Neural cell (in vitro differentiated cells): ENCODE results near the gene NAMPT. TPM values are rescaled to one million over a fixed set of nuclear protein-coding genes. Genes with fewer than 3 reads are reported as not detected.

Experiments
- H2AFZ ChIP-seq: fragments of 200-600, 300-800 bp; sonication (generic), shearing (Covaris generic); 2 replicates; pipeline ENCODE4 v1.6.0; 2014; ENCODE audit warnings: low read depth, mild to moderate bottlenecking, antibody characterized with exemption, low read length, moderate library complexity
- H3F3A ChIP-seq: fragments of 200-600 bp; shearing (Covaris generic); 2 replicates; pipeline ENCODE4 v1.6.1; 2016; ENCODE audit warnings: mild to moderate bottlenecking, moderate library complexity, mixed read lengths, antibody characterized with exemption, low read length; ENCODE audit not compliant: insufficient read depth, poor library complexity, severe bottlenecking
- H3K27ac ChIP-seq: fragments of 200-600, 300-800 bp; sonication (generic), shearing (Covaris generic); 2 replicates; pipeline ENCODE4 v1.5.1; 2014; ENCODE audit warnings: mild to moderate bottlenecking, low read length, moderate library complexity
- H3K27me3 ChIP-seq: fragments of 300-800, 200-600 bp; sonication (generic), shearing (Covaris generic); 2 replicates; pipeline ENCODE4 v1.6.0; 2014; ENCODE audit warnings: mild to moderate bottlenecking, low read depth, low read length, moderate library complexity; ENCODE audit not compliant: insufficient read depth
- H3K36me3 ChIP-seq: fragments of 300-800, 200-600 bp; sonication (generic), shearing (Covaris generic); 2 replicates; pipeline ENCODE4 v1.5.1; 2014; ENCODE audit warnings: mild to moderate bottlenecking, antibody characterized with exemption, low read length, moderate library complexity; ENCODE audit not compliant: insufficient read depth
- H3K4me2 ChIP-seq: fragments of 300-800, 200-600 bp; sonication (generic), shearing (Covaris generic); 2 replicates; pipeline ENCODE4 v1.6.0; 2014; ENCODE audit warnings: mild to moderate bottlenecking, low read length
- H3K4me3 ChIP-seq: fragments of 300-800, 200-600 bp; sonication (generic), shearing (Covaris generic); 2 replicates; pipeline ENCODE4 v1.5.1; 2014; ENCODE audit warnings: mild to moderate bottlenecking, low read length, moderate library complexity
- H3K79me2 ChIP-seq: fragments of 200-600 bp; shearing (Covaris generic); replicated peaks from 2 replicates; pipeline ENCODE4 v1.6.0; 2014; ENCODE audit warnings: mild to moderate bottlenecking, low read length, moderate library complexity; ENCODE audit not compliant: insufficient read depth
- H3K9ac ChIP-seq: fragments of 300-800, 200-600 bp; sonication (generic), shearing (Covaris generic); 2 replicates; pipeline ENCODE4 v1.6.1; 2016; ENCODE audit warnings: mild to moderate bottlenecking, low read length, mixed read lengths
- H3K9me2 ChIP-seq: fragments of 200-600 bp; shearing (Covaris generic); 2 replicates; pipeline ENCODE4 v1.6.1; 2016; ENCODE audit warnings: mild to moderate bottlenecking, low read length, mixed read lengths; ENCODE audit not compliant: insufficient read depth
- H3K9me3 ChIP-seq: fragments of 200-600, 300-800 bp; sonication (generic), shearing (Covaris generic); 2 replicates; pipeline ENCODE4 v1.6.1; 2016; ENCODE audit warnings: mild to moderate bottlenecking, mixed run types, low read length, moderate library complexity, mixed read lengths
- H4K20me1 ChIP-seq: fragments of 200-600 bp; shearing (Covaris generic); 2 replicates; pipeline ENCODE4 v1.6.1; 2016; ENCODE audit warnings: mild to moderate bottlenecking, mixed run types; ENCODE audit not compliant: insufficient read depth
- EP300 ChIP-seq: fragments of 450-650 bp; conservative IDR thresholded peaks from 2 replicates; pipeline ENCODE4 v1.6.1; 2014; ENCODE audit warnings: antibody characterized with exemption, mild to moderate bottlenecking, moderate library complexity; ENCODE audit not compliant: poor library complexity, severe bottlenecking
- EZH2 ChIP-seq: fragments of 200-600, 300-800 bp; shearing (Covaris generic), sonication (generic); IDR thresholded peaks from 2 replicates; pipeline ENCODE4 v1.6.1; 2014; ENCODE audit warnings: antibody characterized with exemption, low read length, borderline replicate concordance, mild to moderate bottlenecking; ENCODE audit not compliant: insufficient read depth, poor library complexity, severe bottlenecking
- MXI1 ChIP-seq: fragments of 450-650 bp; conservative IDR thresholded peaks from 2 replicates; pipeline ENCODE4 v1.6.1; 2014; ENCODE audit warnings: antibody characterized with exemption, mild to moderate bottlenecking; ENCODE audit not compliant: poor library complexity, severe bottlenecking
- POLR2AphosphoS5 ChIP-seq: IDR thresholded peaks from 2 replicates; pipeline ENCODE4 v1.6.1; 2012
- RAD21 ChIP-seq: fragments of 450-650 bp; conservative IDR thresholded peaks from 2 replicates; pipeline ENCODE4 v1.6.1; 2014; ENCODE audit warnings: antibody characterized with exemption, mild to moderate bottlenecking, moderate library complexity
- SMC3 ChIP-seq: fragments of 450-650 bp; conservative IDR thresholded peaks from 2 replicates; pipeline ENCODE4 v1.6.1; 2014; ENCODE audit warnings: antibody characterized with exemption, mild to moderate bottlenecking, moderate library complexity; ENCODE audit not compliant: poor library complexity
- TAF1 ChIP-seq: IDR thresholded peaks from 2 replicates; pipeline ENCODE4 v1.6.1; 2012; ENCODE audit warnings: low read depth
- polyA plus RNA-seq: library from polyadenylated mRNA; depleted of rRNA; stranded (reverse); fragments of >200 nt; gene quantifications from 2 replicates; pipeline ENCODE4 v1.2.3, GENCODE V29; 2014
- TF ChIP-seq, protein P1 (sequence below): IDR thresholded peaks from 2 replicates; pipeline ENCODE4 v1.6.1; 2012; ENCODE audit warnings: borderline replicate concordance
- TF ChIP-seq, protein P2 (sequence below): fragments of 450-650 bp; IDR thresholded peaks from 2 replicates; pipeline ENCODE4 v1.5.1; 2014; ENCODE audit warnings: antibody characterized with exemption, mild to moderate bottlenecking, moderate library complexity; ENCODE audit not compliant: poor library complexity, severe bottlenecking

Gene NAMPT
- polyA plus RNA-seq, 1 donor from 2014 or later: 34.0 TPM

DNA sequence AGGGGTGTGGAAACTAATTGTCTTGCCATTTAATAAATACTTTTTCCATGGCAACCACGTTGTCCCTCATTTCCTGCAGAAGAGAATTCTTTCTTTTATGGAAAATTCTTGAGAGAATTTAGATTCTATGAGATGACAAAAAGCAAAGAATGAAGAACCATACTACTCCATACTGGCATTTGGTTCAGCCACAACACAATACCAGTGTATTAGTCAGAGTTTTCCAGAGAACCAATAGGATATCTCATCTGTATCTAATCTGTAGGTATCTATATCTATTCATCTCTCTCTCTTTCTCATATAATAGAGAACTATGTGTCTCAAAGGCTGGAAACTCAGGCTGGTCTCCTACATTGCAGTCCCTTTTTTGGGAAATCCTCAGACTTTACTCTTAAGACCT lies 44.6 kb upstream of the NAMPT start:
- Histone ChIP-seq H3K79me2 (no peaks in the 10 kb centered on the region), H3K36me3 (no peaks in the 10 kb centered on the region), H3K27me3 (no peaks in the 10 kb centered on the region), H3K9me3 (no peaks in the 10 kb centered on the region), H3F3A (no peaks in the 10 kb centered on the region), H3K9me2 (no peaks in the 10 kb centered on the region), H3K4me3 (no peak overlapping the region), H3K27ac (no peak overlapping the region), H3K9ac (no peak overlapping the region), H3K4me2 (no peak overlapping the region), H2AFZ (no peak overlapping the region), H4K20me1 (no peaks in the 10 kb centered on the region)
- no peak for TF ChIP-seq RAD21
- TF ChIP-seq, protein P1, sequence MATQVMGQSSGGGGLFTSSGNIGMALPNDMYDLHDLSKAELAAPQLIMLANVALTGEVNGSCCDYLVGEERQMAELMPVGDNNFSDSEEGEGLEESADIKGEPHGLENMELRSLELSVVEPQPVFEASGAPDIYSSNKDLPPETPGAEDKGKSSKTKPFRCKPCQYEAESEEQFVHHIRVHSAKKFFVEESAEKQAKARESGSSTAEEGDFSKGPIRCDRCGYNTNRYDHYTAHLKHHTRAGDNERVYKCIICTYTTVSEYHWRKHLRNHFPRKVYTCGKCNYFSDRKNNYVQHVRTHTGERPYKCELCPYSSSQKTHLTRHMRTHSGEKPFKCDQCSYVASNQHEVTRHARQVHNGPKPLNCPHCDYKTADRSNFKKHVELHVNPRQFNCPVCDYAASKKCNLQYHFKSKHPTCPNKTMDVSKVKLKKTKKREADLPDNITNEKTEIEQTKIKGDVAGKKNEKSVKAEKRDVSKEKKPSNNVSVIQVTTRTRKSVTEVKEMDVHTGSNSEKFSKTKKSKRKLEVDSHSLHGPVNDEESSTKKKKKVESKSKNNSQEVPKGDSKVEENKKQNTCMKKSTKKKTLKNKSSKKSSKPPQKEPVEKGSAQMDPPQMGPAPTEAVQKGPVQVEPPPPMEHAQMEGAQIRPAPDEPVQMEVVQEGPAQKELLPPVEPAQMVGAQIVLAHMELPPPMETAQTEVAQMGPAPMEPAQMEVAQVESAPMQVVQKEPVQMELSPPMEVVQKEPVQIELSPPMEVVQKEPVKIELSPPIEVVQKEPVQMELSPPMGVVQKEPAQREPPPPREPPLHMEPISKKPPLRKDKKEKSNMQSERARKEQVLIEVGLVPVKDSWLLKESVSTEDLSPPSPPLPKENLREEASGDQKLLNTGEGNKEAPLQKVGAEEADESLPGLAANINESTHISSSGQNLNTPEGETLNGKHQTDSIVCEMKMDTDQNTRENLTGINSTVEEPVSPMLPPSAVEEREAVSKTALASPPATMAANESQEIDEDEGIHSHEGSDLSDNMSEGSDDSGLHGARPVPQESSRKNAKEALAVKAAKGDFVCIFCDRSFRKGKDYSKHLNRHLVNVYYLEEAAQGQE: no peak
- no peak for TF ChIP-seq EP300
- no peak for TF ChIP-seq SMC3
- TF ChIP-seq TAF1: no peak

DNA sequence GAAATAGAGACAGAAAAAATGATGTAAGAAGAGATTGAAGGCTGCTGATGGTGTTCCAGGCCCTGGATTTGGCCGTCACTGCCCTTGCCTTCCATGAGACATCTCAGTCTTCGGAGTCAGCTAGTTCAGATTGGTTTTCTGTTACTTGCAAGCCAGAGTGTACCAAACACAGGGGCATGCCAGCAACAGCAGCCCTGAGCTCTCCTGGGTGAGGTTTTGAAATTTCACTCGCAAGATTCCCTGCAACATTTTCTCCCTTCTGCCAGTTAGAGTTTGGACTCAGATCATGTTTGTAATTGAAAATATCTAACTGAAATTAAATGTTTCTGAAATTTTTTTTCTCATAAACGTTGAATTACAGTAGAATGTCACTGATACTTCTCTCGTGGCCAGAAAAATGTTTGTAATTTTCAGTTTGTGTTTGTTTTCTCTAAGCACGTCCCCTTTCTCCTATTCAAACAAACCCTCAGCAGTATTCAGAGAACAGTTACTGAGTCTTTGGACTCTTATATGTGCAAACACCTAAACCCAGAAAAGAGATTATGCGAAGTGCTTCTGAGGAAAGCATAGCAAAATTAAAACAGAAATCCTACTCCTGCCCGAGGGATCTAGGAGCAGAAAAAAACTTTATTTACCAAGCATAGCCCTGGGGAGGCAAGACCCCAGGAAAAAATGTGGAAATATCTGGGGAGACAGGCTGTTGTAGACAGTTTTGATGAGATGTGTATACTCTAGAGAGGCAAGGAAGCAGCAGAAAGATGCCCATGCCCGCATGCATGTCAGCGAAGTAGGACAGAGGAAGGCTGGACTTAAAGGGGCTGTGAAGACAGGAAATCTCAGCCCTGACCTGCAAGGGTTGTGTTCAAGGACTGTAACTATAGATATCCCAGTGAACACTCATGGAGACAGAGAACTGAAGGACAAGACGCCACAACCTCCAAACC lies 43.0 kb upstream of the NAMPT start:
- Histone ChIP-seq H3K9me2 (no peaks in the 10 kb centered on the region), H3K4me3 (no peak overlapping the region), H2AFZ (no peak overlapping the region), H3K9ac (no peak overlapping the region), H3K27ac (no peak overlapping the region), H3K27me3 (no peaks in the 10 kb centered on the region), H3K9me3 (no peaks in the 10 kb centered on the region), H3F3A (no peaks in the 10 kb centered on the region), H3K79me2 (no peaks in the 10 kb centered on the region), H3K36me3 (no peaks in the 10 kb centered on the region), H3K4me2 (no peak overlapping the region), H4K20me1 (no peaks in the 10 kb centered on the region)
- TF ChIP-seq EZH2 (no peak), SMC3 (no peak), MXI1 (no peak), EP300 (no peak), TAF1 (no peak), RAD21 (no peak), POLR2AphosphoS5 (no peak)
- TF ChIP-seq, protein P2, sequence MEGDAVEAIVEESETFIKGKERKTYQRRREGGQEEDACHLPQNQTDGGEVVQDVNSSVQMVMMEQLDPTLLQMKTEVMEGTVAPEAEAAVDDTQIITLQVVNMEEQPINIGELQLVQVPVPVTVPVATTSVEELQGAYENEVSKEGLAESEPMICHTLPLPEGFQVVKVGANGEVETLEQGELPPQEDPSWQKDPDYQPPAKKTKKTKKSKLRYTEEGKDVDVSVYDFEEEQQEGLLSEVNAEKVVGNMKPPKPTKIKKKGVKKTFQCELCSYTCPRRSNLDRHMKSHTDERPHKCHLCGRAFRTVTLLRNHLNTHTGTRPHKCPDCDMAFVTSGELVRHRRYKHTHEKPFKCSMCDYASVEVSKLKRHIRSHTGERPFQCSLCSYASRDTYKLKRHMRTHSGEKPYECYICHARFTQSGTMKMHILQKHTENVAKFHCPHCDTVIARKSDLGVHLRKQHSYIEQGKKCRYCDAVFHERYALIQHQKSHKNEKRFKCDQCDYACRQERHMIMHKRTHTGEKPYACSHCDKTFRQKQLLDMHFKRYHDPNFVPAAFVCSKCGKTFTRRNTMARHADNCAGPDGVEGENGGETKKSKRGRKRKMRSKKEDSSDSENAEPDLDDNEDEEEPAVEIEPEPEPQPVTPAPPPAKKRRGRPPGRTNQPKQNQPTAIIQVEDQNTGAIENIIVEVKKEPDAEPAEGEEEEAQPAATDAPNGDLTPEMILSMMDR: no peak
- TF ChIP-seq, protein P1: no peak
